Measurements from ENCODE around the gene C1QTNF9.

DNA sequence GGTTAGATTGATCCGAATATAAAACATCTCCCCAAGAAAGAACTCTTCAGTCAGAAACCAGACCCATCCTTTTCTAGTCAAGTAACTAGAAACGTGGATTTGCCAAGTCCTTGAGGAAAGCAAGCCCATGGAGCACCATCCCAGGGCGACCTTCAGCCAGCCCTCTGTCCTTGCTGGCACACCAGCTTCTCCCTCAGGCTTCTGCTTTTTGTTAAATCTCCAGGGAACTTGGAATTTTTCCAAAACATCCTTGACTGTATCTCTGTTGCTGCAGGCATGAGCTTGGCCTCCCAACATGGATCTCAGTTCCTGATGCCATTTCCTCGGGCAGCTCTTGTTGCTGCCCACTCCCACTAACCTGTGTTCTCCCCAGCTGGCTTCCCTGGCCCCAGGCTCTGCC lies 27.1 kb upstream of the C1QTNF9 start:
- TF ChIP-seq POLR2A (IDR thresholded peaks at IDR 0.05) = no peak
- TF ChIP-seq, protein P1, sequence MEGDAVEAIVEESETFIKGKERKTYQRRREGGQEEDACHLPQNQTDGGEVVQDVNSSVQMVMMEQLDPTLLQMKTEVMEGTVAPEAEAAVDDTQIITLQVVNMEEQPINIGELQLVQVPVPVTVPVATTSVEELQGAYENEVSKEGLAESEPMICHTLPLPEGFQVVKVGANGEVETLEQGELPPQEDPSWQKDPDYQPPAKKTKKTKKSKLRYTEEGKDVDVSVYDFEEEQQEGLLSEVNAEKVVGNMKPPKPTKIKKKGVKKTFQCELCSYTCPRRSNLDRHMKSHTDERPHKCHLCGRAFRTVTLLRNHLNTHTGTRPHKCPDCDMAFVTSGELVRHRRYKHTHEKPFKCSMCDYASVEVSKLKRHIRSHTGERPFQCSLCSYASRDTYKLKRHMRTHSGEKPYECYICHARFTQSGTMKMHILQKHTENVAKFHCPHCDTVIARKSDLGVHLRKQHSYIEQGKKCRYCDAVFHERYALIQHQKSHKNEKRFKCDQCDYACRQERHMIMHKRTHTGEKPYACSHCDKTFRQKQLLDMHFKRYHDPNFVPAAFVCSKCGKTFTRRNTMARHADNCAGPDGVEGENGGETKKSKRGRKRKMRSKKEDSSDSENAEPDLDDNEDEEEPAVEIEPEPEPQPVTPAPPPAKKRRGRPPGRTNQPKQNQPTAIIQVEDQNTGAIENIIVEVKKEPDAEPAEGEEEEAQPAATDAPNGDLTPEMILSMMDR (IDR thresholded peaks at IDR 0.05) = no peak

All from right lobe of liver (tissue), 4 donors.